IPS-NIHi7 (cell line): ENCODE results near the gene GLRB.
A peak's percentile ranks its signal among the peaks of the same experiment; 100 is the strongest.
"Not testable (repeated sequence)": the region's sequence is repeated elsewhere in the genome, so short reads cannot be mapped to it uniquely, and the experiment has no call there.

Experiments
- DNase-seq: peaks from one replicate; pipeline ENCODE4 v3.0.0; 2012; ENCODE audit warnings: mixed read lengths; ENCODE audit errors: extremely low spot score

Gene GLRB

DNA sequence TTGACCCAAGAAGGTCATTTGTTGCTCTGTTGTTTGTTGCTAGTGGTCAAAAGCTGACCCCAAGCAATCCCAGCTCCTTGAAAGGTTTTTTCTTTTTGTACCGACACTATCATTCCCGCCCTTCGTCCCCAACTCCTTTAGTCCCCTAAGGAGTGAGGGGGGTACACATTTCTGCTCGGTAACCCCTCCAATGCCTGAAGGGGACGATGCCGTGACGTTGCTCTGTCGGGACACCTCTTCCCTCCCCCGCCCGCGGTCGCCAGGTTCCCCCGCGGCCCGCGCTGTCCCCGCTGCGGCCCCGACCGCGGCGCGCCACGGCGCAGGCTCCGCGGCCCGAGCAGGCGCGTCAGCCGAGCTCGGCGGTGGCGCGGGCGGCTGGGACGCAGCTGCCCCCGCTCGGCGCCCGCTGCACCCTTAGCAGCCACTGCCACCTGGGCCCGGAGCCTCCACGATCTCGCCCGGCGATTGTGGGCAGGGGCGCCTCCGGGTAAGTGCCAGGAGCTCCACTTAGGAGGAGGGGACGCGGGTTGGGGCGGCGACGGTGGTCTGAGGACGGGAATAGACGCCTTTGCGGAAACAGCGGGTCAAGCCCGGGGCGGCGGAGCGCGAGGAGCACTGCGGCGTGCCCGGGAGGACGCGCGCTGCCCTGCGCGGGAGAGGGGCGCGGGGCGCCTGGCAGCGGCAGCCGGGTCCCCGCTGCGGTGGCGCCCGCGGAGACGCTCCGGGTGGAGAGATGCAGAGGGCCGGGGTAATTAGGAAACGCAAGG lies at the start of gene GLRB:
Gene GLRB, plus strand, starts transcription at position 340 of the 767 bp plus-strand sequence. CDS start 1,875 bp downstream, outside the sequence.
- peak; percentile 62 for DNase-seq

DNA sequence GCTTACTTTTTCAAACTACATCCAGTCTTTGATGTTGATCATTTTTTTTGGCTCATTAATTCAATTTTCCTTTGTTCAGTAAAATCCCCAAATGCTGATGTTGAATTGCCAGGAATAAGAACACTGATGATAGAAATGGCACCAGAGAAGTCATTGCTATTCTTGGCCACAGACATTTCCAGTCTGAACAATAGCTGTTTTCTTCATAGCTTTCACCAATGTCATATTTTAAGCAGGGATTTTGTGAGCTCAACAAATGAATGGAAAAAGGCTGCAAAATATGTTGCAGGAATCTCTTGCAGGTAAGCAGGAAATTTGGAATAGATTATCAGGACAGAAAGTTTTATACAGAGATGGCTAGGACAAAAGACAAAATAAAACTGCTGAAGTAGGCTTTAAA lies 40.5 kb upstream of the GLRB start:
- no peak for DNase-seq

DNA sequence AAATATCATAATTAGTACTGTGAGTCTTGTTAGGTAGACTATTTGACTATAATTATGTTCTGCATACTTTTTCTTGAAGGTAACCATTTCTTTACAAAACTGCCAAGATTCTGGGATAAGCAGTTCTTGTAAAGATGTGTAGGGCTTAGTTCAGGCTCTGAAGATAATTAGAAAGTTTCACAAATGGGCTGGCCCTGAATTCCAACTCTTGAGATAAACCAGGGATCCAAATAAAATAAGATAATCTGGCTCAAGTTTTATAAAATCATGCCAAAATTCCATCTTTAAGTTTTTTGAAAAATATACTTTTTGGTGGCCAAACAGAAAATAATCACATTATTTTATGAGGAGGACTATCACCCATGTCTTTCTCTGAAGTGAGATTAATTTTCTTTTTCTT lies 35.5 kb upstream of the GLRB start:
- no peak for DNase-seq

DNA sequence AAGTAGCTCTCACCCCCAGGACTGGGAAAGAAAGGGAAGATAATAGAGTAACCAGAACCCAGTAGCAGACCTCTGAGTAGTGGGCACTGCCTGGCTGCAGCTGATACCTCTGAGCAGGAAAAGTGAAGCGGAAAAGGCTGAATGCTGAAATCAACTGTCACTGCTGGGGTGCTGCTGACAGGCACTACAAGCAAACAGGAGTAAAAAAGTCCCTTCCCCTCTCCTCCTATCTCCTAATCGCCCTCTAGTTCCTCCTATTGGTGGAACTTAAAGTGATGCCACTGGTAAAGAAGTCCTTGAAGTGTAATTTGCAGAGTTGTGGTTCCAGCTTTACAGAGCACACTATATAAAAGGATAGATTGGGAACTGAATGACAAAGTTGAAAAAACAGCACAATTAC lies 32.8 kb upstream of the GLRB start:
- DNase-seq: peak; percentile 64

DNA sequence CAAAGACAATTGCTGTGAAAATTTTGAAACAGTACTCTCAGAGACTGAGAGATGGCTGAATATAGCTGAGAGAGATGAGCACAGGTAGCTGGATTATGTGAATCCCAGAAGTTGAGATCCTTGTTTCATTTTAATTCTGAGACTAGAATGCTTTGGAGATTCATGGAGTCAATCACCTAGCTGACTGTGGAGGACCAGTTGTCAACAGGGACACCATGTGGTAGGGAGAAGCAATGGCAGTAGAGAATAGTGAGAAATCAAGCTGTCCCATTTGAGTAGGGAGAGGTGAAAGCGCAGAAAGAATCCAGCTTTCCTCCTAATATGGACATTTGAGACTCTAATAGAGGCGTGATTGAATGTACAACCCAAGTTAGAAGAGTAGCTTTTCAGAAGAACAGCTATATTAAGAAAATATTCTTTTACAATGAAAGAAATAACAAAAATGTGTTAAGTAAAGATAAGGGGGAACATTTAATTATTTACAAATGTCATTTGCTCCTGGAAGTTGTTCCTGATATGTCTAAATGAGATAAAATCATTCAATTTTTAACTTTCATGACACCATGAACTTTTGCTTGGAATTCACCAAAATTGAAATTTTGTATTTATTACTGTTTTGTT lies 30.3 kb upstream of the GLRB start:
- DNase-seq: peak; percentile 72

DNA sequence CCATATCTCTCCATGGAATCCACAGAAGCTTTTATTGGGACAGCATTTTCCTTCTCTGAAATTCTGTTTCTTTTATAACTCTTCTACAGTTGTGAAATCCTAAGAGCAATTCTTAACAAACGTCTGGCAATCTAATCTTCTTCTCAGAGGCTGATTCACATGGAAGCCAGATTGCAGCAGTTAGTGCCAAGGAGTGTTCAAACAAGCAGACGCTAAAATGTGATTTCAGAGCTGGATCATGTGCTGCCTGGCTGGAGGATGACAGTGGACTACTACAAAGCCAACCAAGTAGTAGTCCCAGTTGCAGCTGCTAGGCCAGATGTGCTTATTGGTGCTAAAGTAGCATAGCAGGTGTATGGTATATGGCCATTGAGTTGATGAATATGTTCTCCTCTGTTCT lies 27.7 kb upstream of the GLRB start:
- no peak for DNase-seq

DNA sequence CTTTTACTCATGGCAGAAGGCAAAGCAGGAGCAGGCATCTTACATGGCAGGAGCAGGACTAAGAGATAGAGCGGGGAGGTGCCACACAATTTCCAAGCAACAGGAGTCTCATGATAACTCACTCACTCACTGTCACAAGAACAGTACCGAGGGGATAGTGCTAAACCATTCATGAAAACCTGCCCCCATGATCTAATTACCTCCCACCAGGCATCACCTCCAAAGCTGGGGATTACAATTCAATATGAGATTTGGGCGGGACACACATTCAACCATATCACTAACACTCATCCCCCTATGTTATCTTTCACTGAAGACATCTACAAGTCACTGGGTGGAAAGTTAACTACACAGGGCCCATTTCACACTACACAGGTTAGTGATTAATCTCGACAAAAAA lies 25.4 kb upstream of the GLRB start:
- DNase-seq: no peak

DNA sequence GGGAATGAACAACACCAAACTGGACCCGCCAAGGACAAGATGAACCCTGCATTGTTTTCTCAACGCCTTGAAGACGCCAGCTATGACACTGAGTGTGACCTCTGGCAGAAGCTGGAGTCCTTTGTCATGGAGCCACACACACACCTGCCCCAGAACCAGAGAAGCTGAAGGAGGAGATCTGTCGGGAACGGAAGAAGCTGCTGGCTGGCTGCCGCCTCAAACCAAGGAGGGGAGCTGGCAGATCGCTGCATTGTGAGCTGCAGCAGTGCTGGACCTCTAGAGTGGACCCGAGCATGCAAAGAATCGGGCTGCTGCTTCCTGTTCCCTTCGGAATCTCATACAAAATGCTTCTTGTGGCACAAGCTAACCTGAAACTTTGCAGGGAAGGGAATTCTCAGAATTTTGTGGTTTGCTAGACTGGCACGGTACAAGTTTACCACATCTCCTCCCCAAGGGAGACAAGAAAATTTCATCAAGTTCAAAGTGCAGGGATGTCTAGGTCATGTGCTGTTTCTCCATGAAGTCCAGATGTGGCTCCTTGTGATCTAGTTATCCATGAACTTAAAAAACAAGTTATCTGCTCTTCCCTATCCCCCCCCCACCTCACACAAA lies 23.4 kb upstream of the GLRB start:
- peak; percentile 10 for DNase-seq

DNA sequence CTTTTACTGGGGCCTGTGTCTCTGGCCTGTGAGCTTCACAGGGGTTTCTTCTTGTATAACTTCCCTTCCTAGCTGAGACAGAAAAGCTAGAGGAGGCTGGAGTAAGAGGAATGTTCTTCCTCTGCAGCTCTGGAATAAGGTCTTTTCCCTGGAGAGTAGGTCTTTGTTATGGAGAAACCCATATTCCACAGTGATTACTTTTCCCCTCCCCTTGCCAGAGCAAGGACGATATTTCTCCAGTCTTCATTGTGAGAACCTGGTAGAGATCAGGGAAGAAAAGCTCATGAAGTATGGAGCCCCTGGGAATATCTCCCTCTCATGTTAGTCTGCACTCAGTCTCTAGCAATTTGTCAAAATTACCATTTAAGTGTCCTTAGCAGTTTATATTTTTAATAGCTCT lies 18.7 kb upstream of the GLRB start:
- DNase-seq: peak; percentile 23

DNA sequence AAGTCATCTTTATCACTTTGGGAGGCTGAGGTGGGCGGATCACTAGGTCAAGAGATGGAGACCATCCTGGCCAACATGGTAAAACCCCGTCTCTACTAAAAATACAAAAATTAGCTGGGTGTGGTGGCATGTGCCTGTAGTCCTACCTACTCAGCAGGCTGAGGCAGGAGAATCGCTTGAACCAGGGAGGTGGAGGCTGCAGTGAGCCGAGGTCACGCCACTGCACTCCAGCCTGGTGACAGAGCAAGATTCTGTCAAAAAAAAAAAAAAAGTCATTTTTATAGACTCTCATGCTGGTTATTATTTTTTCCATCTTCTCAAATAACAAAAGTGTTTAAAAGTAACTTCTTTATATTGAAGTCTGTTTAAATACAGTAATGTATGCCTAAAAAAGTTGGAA lies 17.1 kb upstream of the GLRB start:
- DNase-seq: not testable (repeated sequence)

DNA sequence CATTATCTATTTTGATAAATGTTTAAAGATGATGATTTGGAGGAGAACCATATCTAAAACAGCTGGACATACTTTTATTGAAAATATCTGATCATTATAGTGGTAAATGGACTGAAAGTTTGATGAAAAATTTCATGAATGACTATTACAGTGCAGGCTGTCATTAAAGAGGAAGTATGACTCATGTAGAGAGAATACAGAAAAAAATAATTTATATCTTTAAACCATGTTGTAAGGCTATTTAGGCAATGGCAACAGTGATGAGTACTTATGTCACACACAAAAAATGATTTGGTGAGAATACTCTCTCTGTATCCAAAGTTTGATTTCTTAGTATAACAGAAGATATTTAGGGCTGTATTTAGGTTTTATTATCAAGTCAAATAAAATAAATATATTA lies 3.9 kb upstream of the GLRB start:
- DNase-seq: no peak

DNA sequence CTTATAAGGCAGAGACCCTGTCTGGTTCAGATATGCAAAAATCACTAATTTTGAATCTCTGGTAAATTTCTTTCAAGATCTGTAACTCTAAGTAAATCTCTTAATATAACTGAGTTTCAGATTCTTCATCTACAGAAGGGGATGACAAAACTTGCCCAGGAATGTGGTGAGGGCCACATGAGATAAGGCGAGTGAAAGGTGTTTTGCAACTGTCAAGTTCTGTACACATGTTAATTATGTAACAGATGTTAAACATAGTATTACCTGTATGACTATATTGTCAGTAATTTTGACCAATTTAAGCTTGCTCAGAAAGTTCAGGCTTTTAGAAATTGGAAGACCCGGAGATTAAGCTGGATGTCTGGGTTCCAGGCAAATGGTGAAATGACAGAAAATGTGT lies 549 bp upstream of the GLRB start:
- DNase-seq: no peak

DNA sequence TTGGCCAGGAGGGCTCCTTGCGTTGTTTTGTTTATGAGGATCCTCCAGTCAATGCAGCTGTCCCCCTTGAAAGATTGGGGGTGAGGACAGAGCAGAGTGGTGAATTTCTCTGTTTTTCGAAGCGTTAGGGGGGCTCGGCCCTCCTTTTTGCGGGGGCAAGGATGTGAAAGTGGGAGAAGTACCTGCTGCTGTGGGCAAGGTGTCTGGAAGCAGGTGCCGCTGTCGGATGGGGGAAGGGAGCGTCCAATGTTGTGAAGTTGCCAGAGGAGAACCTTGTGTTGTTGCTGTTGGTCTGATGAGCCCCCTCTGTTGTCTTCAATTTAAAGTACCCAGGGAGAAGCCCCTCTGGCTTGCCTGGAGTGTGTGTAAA lies 613 bp downstream of the GLRB start:
- peak; percentile 29 for DNase-seq

DNA sequence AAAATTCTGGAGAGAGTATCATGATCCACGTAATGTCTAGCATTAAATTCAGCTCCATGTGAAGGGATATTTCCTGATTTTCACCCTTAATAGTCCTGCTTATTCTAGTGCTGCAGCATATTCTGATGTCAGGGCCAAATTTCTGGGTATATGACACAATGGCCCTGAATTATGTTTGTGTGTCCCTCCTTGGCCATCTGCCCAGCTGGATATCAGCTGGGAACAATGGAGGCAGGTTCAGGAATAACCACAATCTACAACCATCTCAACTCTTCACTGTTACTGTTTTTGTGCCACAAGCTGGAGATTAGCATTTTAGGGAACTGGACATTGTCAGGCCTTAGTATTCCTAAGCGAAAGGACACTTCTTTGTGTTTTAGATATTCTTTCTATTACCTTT lies 3.5 kb downstream of the GLRB start:
- DNase-seq: no peak

DNA sequence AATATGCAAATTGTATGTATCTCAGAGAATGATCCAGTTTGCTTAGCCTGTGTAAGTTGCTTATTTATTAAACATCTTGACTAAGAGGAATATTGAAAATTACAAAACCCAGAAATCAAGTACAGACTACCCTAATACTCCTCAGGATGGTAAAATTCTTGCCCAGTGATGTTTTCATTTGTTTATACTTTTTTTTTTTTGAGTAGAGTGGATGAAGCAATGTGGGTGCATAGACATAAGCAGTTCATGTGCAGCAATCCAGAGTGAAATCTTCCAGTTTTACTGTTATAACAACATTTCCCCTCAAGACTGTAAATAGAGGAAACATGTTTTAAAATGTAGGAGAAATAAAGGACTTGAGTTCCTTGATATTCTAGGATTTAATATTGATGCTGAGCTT lies 4.7 kb downstream of the GLRB start:
- DNase-seq: no peak

DNA sequence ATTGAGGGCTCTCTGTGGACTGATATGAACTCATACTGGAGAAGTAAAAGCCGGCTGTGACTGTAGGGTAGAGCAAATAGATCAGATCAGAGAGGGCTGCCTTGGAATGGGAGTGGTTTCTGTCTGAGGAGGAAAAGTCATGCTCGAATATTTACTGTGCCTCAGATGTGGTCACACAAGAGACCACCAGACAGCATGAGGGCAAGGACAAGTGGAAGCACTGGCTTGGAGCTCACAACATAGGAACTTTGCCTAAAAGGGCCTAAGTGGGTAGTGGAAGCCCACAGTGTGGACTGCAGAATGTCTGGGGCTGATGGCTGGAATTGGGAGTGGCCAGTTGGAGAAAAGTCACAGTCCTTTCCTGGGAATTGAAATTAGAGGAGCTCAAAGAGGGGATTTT lies 19.8 kb downstream of the GLRB start:
- DNase-seq: no peak

DNA sequence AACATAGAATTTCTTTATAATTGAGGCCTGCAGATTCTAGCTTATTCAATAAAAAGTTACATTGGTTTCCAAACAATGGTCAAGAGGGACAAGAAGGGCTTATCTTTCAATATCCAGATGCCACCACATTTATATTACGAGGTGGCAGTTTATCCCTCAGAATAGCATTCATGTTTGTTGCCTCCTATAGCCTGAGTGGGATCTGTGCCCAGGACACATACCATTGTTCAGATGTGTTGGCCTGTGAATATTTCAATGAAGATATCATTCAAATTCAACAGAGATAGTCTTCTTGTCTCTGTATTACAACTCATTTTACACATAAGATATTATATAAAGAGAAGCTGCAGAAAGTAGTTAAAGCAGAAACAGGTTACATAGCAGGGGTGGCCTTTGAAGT lies 20.5 kb downstream of the GLRB start:
- DNase-seq: no peak

DNA sequence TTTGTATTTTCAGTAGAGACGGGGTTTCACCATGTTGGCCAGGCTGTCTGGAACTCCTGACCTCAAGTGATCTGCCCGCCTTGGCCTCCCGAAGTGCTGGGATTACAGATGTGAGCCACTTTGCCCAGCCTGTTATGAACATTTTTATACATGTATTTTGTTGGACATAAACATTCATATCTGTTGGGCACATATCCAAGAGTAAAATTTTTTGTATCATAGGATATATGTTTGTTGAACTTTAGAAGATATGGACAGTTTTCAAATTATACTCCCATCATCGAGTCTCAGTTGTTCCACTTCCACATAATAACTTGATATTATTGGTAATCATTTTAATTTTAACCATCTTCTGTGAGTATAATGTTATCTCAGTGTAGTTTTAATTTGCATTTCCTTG lies 23.6 kb downstream of the GLRB start:
- no peak for DNase-seq

DNA sequence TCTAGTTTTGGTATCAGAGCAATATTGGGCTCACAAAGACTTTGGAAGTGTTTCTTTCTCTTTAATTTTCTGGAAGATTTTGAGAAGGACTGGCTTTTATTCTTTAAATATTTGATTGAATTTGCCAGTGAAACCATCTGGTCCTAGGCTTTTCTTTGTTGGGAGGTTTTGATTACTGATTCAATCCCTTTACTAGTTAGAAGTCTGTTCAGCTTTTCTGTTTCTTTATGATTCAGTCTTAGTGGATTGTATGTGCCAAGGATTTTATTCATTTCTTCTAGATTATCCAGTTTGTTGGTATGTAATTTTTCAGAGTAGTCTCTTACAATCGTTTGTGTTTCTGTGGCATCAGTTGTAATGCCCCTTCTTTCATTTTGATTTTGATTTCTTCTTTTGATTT lies 28.6 kb downstream of the GLRB start:
- DNase-seq: no peak

DNA sequence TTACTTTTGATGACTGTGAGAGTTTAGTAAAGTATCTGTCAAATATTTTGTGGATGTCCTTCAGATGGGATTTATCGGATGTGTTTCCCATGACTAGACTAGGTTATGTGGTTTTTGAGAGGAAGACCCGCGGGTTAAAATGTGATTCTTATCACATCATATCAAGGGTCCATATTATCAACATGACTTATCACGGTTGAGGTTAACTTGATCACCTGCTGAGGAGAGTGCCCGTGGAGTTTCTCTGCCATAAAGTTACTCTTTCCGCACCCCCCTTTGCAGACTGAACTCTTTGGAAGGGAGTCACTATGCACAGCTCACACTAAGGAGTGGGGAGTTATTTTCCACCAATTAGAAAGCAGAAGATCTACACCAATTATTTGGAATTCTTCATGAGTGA lies 38.7 kb downstream of the GLRB start:
- no peak for DNase-seq

DNA sequence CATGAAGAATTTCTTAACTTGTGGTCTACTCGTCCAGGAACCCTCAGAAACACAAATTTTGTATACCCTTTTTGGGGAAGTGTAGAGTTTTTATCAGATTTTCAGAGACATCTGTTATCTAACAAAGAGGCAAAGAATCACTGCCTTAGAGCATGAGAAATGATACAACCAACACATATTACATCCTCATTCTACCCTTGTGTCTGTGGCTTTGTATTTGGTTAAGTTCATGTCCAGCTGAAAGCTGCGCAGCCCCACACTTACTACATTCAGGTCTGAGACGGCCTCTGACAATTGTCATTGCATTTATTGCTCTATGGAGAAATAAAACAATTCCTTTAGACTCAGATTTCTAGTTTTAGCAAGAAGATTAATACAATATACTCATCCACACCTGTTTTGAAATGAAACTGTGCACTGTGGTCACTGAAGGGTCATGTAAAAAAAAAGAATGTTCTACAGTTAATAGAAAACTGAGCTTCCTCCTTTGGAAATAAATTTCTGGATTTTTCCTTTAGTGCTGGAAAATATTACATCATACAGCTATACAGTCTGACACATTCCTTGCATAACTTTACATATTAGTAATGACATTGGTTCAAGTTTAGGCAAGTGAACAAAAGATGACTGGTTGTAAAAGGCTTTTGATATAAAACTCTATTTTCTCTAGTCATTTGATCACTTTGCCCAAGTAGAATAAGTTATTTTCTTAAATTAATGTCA lies 39.8 kb downstream of the GLRB start:
- no peak for DNase-seq

DNA sequence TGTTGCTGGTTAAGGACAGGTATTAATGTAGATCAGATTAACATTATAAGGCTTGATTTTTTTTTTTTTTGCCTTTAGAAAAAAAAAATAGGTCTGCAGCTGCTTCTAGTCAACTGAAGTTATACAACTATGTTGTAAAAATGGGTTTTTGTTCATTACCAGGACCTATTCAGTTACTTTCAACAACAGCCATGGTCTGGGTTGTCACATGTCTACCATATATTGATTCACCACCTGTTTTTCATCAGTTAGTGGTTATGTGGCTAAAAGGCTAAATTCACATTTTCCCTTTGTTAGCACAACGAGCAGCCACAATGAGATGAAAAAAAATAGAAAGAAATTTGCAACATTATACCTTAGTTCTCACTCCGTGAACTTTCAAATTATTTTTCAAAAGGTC lies 45.5 kb downstream of the GLRB start:
- DNase-seq: no peak

DNA sequence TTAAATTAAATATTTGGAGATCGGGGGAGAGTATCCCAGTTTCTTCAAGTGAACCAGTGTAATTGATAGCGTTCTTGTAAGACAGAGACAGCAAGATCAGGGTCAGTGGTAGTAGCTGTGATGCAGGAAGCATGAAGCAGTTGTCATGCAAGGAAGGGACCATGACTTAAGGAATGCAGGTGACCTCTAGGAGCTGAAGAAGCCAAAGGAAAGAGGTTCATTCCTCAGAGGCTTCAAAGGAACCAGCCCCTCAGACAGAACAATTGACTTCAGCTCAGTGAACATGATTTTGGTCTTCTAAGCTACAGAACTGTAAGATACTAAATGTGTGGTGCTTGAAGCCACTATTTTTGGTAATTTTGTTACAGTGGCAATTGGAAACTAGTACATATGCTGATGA lies 51.6 kb downstream of the GLRB start:
- DNase-seq: no peak
